DLD1 (cell line): Measurements from ENCODE around the gene AMZ2.
"Not testable (repeated sequence)": the region's sequence is repeated elsewhere in the genome, so short reads cannot be mapped to it uniquely, and the experiment has no call there.

Experiments used
- in situ Hi-C: cut with HindIII; loops from 2 replicates; pipeline ENCODE4 v1.10.0; 2017; ENCODE audit warnings: low sequenced_read_pairs

AMZ2 gene

GRCh38 chr17:68220186-68220585, 27.7 kb upstream of the AMZ2 start:
- in situ Hi-C loops = not testable (repeated sequence)

GRCh38 chr17:68220786-68221185, 27.1 kb upstream of the AMZ2 start:
- in situ Hi-C loops = not testable (repeated sequence)

GRCh38 chr17:68221786-68222185, 26.1 kb upstream of the AMZ2 start:
- in situ Hi-C loops = no loop called here

- in situ Hi-C loops = no loop called here
Observed at GRCh38 chr17:68222606-68223005, 25.2 kb upstream of the AMZ2 start.

- in situ Hi-C loops = not testable (repeated sequence)
Observed at GRCh38 chr17:68225055-68225454, 22.8 kb upstream of the AMZ2 start.

GRCh38 chr17:68228039-68228680, 19.7 kb upstream of the AMZ2 start:
- in situ Hi-C loops = not testable (repeated sequence)

- in situ Hi-C loops = no loop called here
Observed at GRCh38 chr17:68228817-68229570, 18.8 kb upstream of the AMZ2 start.

- in situ Hi-C loops = no loop called here
Observed at GRCh38 chr17:68229619-68230018, 18.2 kb upstream of the AMZ2 start.

GRCh38 chr17:68231131-68231530, 16.7 kb upstream of the AMZ2 start:
- in situ Hi-C loops = not testable (repeated sequence)

GRCh38 chr17:68231541-68231940, 16.3 kb upstream of the AMZ2 start:
- in situ Hi-C loops = no loop called here

- in situ Hi-C loops = not testable (repeated sequence)
Observed at GRCh38 chr17:68232741-68233140, 15.1 kb upstream of the AMZ2 start.

- in situ Hi-C loops = not testable (repeated sequence)
Observed at GRCh38 chr17:68234726-68235335, 13.0 kb upstream of the AMZ2 start.

- in situ Hi-C loops = not testable (repeated sequence)
Observed at GRCh38 chr17:68235336-68235791, 12.5 kb upstream of the AMZ2 start.

GRCh38 chr17:68237369-68238163, 10.3 kb upstream of the AMZ2 start:
- in situ Hi-C loops = not testable (repeated sequence)

- in situ Hi-C loops = no loop called here
Observed at GRCh38 chr17:68238164-68238870, 9.5 kb upstream of the AMZ2 start.

- in situ Hi-C loops = no loop called here
Observed at GRCh38 chr17:68238871-68239253, 9.0 kb upstream of the AMZ2 start.

GRCh38 chr17:68239632-68240366, 8.0 kb upstream of the AMZ2 start:
- in situ Hi-C loops = no loop called here

GRCh38 chr17:68246271-68247028, 1.4 kb upstream of the AMZ2 start:
- in situ Hi-C loops = no loop called here

- in situ Hi-C loops = no loop called here
Observed at GRCh38 chr17:68248199-68248825, 469 bp downstream of the AMZ2 start.
